Measurements from ENCODE around the gene TRIM2.

DNA sequence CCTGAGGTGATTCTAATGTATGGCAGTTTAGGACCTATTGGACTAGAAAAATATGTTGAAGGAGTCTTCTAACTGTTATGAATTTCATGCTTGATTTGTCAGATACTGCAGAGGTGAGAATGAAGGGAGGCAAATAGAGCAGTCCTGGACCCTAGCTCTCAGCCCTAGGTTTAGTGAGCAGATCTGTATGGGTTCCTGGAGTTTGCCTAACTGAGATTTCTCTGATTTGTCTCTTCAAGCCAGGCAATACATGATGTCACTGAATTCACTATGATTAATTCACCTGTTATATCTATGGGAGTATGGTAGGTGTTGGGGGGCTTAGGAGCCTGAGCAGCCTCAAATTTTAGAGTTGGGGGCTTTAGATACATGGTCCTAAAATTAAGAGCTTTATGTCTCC is 142.9 kb downstream of the TRIM2 start:
- TF ChIP-seq, protein P1, sequence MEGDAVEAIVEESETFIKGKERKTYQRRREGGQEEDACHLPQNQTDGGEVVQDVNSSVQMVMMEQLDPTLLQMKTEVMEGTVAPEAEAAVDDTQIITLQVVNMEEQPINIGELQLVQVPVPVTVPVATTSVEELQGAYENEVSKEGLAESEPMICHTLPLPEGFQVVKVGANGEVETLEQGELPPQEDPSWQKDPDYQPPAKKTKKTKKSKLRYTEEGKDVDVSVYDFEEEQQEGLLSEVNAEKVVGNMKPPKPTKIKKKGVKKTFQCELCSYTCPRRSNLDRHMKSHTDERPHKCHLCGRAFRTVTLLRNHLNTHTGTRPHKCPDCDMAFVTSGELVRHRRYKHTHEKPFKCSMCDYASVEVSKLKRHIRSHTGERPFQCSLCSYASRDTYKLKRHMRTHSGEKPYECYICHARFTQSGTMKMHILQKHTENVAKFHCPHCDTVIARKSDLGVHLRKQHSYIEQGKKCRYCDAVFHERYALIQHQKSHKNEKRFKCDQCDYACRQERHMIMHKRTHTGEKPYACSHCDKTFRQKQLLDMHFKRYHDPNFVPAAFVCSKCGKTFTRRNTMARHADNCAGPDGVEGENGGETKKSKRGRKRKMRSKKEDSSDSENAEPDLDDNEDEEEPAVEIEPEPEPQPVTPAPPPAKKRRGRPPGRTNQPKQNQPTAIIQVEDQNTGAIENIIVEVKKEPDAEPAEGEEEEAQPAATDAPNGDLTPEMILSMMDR (IDR thresholded peaks at IDR 0.05), result no peak
- no peak for TF ChIP-seq POLR2A (IDR thresholded peaks at IDR 0.05)
